Measurements from ENCODE around the gene CLEC2L. TPM values are rescaled to one million over a fixed set of nuclear protein-coding genes. Genes with fewer than 3 reads are reported as not detected.
A peak's percentile ranks its signal among the peaks of the same experiment; 100 is the strongest.

Gene CLEC2L
- total RNA-seq, 1 donor, result not detected

DNA sequence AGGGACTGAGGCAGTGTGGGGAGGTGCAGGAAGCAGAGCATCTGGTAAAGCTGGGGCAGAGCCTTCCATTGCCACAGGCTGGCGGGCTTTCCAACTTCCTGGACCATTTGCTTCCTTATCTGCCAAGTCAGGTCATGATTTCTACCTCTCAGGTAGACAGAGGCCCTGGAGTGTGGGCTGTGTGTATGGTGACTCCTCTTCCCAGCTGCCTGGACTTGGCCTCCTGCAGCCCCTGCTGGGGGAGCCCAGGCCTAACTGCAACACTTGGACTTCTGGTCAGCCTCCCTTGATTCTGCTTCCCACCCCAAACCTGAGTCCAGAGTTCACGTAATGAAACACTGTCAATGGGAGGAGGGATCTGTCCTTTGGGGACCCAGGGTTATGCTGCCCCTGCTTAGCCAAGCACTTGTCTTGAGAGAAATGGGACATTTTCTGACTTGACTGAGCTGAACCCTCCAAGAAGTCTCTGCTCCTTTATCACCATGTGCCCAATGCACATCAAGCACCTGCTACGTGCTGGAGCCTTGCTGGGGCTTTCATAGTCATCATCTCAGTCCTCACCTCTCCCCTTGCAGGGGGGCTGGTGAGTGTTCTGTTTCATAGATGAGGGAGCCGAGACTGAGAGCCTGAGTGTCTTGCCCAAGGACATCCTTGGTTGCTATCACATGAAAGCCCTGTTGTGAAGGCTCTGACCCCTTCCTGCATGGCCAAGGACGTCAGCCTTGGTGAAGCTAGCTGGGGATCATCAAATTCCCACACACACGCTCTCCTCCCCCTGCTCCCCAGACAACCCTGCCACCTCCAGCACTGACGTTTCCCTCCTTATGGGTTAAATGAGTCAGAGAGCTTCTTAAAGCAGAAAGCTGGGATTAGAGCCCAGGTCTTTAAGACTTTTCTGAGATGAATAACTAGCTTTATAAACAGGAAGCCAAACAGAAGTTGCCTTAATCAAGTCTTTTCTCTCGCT, 3.4 kb downstream of the CLEC2L start:
- DNase-seq (ENCODE audit: low read depth), result peak; percentile 74
- no peak overlapping the region for H3K4me3 ChIP-seq (ENCODE audit: low read depth, low read length)
- TF ChIP-seq, protein P1, sequence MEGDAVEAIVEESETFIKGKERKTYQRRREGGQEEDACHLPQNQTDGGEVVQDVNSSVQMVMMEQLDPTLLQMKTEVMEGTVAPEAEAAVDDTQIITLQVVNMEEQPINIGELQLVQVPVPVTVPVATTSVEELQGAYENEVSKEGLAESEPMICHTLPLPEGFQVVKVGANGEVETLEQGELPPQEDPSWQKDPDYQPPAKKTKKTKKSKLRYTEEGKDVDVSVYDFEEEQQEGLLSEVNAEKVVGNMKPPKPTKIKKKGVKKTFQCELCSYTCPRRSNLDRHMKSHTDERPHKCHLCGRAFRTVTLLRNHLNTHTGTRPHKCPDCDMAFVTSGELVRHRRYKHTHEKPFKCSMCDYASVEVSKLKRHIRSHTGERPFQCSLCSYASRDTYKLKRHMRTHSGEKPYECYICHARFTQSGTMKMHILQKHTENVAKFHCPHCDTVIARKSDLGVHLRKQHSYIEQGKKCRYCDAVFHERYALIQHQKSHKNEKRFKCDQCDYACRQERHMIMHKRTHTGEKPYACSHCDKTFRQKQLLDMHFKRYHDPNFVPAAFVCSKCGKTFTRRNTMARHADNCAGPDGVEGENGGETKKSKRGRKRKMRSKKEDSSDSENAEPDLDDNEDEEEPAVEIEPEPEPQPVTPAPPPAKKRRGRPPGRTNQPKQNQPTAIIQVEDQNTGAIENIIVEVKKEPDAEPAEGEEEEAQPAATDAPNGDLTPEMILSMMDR (IDR thresholded peaks at IDR 0.05; ENCODE audit: insufficient read depth, low read length), result no peak

DNA sequence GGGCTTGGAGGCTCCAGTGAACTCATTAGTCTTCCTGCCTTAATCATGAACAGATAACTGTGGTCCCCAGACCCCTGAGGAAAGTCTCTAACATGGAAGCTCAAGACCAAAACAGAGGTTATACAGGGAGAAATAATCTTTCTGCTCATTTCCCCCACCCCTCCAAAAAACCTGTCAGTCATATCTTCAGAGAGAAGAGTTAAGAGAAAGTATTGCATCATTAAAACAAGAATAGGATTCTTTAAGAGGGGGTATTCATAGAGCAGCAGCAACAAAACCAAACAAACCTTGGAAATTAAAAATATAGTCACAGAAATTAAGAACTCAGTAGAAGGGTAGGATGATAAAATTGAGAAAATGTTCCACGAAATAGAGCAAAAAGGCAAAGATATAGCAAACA, 7.6 kb downstream of the CLEC2L start:
- DNase-seq (ENCODE audit: low read depth), result no peak
- TF ChIP-seq, protein P1 (IDR thresholded peaks at IDR 0.05; ENCODE audit: insufficient read depth, low read length), result no peak
- H3K4me3 ChIP-seq (ENCODE audit: low read depth, low read length), result no peak overlapping the region

DNA sequence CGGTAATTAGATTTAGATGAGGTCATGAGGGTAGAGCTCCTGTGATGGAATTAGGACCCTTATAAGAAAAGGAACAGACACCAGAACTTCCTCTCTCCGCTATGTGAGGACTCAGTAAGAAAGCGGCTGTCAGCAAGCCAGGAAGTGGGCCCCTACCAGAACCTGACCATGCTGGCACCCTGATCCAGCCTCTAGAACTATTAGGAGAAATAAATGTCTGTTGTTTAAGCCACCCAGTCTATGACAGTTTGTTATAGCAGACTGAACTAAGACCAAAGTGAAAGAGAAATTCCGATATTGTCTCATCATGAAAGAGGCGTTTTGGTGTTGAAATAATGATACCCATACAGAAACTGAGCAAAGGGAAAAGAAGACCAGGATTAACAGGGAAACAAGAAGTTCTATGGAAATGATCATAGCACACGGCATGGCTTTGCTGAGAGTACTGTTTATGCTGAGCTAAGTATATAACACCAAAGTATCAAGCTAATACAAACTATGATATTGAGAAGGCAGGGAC, 9.2 kb downstream of the CLEC2L start:
- H3K4me3 ChIP-seq (ENCODE audit: low read depth, low read length), result no peak overlapping the region
- TF ChIP-seq, protein P1 (IDR thresholded peaks at IDR 0.05; ENCODE audit: insufficient read depth, low read length), result no peak
- no peak for DNase-seq (ENCODE audit: low read depth)

DNA sequence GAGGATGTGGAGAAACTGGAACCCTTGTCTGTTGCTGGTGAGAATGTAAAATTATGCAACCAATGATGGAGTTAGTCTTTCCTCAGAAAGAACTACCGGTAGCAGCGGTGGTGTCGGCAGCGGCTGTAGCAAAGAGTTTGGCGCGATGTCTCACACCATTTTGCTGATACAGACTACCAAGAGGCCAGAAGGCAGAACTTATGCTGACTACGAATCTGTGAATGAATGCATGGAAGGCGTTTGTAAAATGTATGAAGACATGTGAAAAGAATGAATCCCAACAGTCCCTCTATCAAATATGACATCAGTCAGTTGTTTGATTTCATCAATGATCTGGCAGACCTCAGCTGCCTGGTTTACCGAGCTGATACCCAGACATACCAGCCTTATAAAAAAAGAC, 10.6 kb downstream of the CLEC2L start:
- DNase-seq (ENCODE audit: low read depth), result no peak
- no peak overlapping the region for H3K4me3 ChIP-seq (ENCODE audit: low read depth, low read length)
- TF ChIP-seq, protein P1 (IDR thresholded peaks at IDR 0.05; ENCODE audit: insufficient read depth, low read length), result no peak

DNA sequence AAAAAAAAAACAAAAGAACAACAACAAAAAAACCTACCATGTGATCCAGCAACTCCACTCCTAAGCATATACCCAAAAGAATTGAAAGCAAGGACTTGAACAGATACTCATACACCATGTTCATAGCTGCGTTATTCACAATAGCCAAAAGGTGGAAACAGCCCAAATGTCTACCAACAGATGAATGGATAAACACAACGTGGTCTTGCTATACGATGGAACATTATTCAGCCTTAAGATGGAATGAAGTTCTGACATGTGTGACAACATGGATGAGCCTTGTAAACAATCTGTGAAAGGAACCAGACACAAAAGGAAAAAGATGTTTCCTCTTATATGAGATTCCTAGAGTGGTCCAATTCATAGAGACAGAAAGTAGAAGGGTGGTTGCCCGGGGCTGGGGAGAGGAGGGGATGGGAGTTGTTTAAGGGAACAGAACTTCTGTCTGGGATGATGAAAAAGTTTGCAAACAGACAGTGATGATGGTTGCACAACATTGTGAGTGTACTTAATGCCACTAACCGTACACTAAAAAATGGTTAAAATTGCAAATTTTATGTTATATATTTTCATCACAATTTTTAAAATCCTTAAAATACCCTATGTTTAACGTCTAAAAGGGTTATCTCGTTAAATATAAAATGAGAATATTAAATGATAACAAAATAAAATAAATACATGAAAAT, 11.6 kb downstream of the CLEC2L start:
- DNase-seq (ENCODE audit: low read depth), result no peak
- TF ChIP-seq, protein P1 (IDR thresholded peaks at IDR 0.05; ENCODE audit: insufficient read depth, low read length), result no peak
- no peak overlapping the region for H3K4me3 ChIP-seq (ENCODE audit: low read depth, low read length)

DNA sequence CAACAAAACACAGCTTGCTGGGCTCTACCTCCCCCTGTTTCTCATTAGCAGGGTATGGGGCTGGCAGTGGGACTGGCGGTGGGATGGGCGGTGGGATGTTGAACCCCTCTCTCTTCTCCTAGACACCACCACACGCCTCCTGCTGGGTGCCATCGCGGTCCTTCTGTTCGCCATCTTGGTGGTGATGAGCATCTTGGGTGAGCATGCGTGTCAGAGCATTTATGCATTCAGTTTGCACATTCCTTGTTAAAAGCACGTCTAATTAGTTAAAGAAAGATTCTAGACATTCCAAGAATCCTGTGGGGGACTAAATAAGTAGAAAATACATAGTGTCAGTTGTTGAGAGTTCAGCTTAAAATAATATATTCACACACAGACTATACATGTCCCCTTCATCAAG, 12.7 kb downstream of the CLEC2L start:
- no peak for DNase-seq (ENCODE audit: low read depth)
- no peak overlapping the region for H3K4me3 ChIP-seq (ENCODE audit: low read depth, low read length)

More for the DNA sequence above, 12.7 kb downstream of the CLEC2L start:
- TF ChIP-seq, protein P1 (IDR thresholded peaks at IDR 0.05; ENCODE audit: insufficient read depth, low read length), result no peak
